ENCODE data around the gene IGF1R.

The IGF1R gene

GRCh38 chr15:98904544-98904943, 256.2 kb downstream of the IGF1R start:
- peak; percentile 77 for DNase-seq (ENCODE audit: low read depth)
- no peak overlapping the region for H3K4me3 ChIP-seq (ENCODE audit: low read depth, low read length)
- TF ChIP-seq, protein P1, sequence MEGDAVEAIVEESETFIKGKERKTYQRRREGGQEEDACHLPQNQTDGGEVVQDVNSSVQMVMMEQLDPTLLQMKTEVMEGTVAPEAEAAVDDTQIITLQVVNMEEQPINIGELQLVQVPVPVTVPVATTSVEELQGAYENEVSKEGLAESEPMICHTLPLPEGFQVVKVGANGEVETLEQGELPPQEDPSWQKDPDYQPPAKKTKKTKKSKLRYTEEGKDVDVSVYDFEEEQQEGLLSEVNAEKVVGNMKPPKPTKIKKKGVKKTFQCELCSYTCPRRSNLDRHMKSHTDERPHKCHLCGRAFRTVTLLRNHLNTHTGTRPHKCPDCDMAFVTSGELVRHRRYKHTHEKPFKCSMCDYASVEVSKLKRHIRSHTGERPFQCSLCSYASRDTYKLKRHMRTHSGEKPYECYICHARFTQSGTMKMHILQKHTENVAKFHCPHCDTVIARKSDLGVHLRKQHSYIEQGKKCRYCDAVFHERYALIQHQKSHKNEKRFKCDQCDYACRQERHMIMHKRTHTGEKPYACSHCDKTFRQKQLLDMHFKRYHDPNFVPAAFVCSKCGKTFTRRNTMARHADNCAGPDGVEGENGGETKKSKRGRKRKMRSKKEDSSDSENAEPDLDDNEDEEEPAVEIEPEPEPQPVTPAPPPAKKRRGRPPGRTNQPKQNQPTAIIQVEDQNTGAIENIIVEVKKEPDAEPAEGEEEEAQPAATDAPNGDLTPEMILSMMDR (conservative IDR thresholded peaks at IDR 0.05; ENCODE audit: low read depth, low read length): peak; percentile 86

- DNase-seq (ENCODE audit: low read depth): peak; percentile 45
- H3K4me3 ChIP-seq (ENCODE audit: low read depth, low read length): no peak overlapping the region
- TF ChIP-seq, protein P1 (conservative IDR thresholded peaks at IDR 0.05; ENCODE audit: low read depth, low read length): no peak
These were observed 257.8 kb downstream of the IGF1R start for GRCh38 chr15:98905963-98906711.

- TF ChIP-seq, protein P1 (conservative IDR thresholded peaks at IDR 0.05; ENCODE audit: low read depth, low read length): no peak
- no peak overlapping the region for H3K4me3 ChIP-seq (ENCODE audit: low read depth, low read length)
- peak; percentile 68 for DNase-seq (ENCODE audit: low read depth)
These were observed 258.4 kb downstream of the IGF1R start for GRCh38 chr15:98906712-98907083.

DNA sequence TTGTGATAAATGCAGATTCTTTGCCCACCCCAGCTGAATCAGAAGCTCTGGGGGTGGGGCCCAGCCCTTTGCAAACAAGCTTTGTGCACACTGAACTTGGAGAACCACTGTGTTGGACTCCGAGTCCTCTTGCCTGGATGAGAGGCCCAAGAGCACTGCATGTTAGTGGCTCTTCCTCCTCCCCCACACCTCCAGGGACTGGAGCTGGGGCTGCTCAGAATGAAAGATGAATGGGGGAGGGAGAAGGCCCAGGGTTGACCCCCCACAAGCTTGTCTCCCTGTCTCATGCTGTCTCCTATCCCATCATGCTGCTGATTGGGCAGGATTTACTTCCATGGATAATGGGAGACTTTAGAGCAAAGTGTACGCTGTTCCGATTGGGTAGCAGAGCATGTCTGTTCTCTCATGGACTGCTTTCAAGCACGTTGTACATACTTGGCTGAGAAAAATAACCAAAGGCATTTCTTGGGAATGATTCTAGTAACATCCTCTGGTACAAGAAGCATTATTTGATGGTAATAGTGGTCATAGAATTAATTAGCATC, 259.7 kb downstream of the IGF1R start:
- TF ChIP-seq, protein P1 (conservative IDR thresholded peaks at IDR 0.05; ENCODE audit: low read depth, low read length): no peak

DNA sequence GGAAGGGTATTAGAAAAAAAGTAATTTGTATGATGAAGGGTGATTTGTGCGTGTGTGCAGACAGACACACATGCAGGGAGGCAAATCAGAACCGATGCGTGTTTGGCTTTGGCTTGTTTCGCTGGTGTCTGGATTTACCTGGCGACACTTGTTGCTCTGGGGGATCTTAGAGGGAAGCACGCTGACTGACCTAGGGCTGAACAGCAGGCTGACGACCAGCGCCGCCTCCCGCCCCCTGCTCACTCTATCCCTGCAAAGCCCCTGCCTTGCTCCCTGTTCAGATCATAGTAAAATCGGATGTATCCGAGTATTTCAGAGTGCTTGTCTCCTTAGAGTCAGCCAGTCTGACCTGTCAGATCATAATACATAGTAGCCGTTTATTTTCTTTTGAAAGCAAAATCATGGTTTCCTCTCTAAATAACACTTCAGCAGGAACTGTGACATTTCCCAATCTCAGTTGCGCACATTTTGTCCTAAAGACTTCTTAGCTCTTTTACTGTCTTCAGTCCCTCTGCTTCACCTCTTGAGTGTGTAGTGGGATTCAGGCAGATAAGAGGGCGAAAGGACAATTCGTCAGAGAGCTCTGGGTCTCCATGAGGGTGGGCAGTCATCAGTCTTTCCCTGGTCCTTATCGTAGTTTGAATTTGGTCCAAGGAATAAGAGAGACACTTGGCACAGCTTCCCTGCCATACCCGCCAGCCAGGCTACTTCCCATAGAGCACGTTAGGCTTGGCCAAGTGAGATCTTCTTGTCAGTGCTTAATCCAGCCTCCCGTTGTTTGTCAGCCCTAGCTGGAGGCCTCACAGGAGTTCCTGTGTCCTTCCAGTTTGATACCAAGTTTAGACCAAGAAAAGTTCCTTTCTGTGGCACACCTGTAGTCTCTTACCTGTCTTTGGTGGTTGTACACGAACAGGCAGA, 261.9 kb downstream of the IGF1R start:
- H3K4me3 ChIP-seq (ENCODE audit: low read depth, low read length): no peak overlapping the region
- DNase-seq (ENCODE audit: low read depth): no peak
- TF ChIP-seq, protein P1 (conservative IDR thresholded peaks at IDR 0.05; ENCODE audit: low read depth, low read length): no peak

More for the DNA sequence above, 259.7 kb downstream of the IGF1R start:
- H3K4me3 ChIP-seq (ENCODE audit: low read depth, low read length): no peak overlapping the region
- no peak for DNase-seq (ENCODE audit: low read depth)

DNA sequence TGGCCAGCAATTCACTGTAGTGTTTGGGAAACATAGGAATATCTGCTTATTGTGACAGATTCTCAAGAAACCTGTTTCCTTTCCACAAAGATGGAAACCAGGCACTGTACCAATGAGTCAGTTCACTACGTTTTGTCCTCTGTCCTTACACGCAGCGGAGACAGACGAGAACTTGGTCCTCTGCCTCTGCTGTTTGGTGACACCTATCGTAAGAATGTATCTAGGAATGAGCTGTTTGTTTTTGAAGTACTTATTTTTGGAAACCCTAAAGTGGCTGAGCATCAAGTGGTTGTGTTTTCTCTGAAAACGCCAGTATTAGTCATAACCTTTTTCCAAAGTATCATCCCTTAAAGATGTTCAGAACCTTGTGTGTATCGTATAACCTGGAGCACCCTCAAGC, 266.3 kb downstream of the IGF1R start:
- TF ChIP-seq, protein P1 (conservative IDR thresholded peaks at IDR 0.05; ENCODE audit: low read depth, low read length): no peak
- H3K4me3 ChIP-seq (ENCODE audit: low read depth, low read length): no peak overlapping the region
- peak; percentile 66 for DNase-seq (ENCODE audit: low read depth)

All from choroid plexus epithelial cell (primary cell).